ENCODE data around the gene ADAMTS9. TPM values are rescaled to one million over a fixed set of nuclear protein-coding genes. Genes with fewer than 3 reads are reported as not detected.

ADAMTS9 gene
- total RNA-seq, 4 donors from 2014 or later: 4.8 to 49.8 (median 13.4) TPM

GRCh38 chr3:64568895-64569517 lies 118.8 kb downstream of the ADAMTS9 start:
- H3K4me3 ChIP-seq: no peak overlapping the region
- DNase-seq (no peak), ATAC-seq (peak in 1 of 2 donors; percentile 33)
- peak overlapping the region; percentile 2 to 39 (median 20) for H3K27ac ChIP-seq
- no peaks in the 10 kb centered on the region for H3K27me3 ChIP-seq
- in situ Hi-C loops (cut with MboI; ENCODE audit: low sequenced_read_pairs in 4 of 4): no loop called here
- H3K4me1 ChIP-seq: peaks cover 0 to 6% of the 10 kb centered on the region in 2 donors
- H3K36me3 ChIP-seq: no peaks in the 10 kb centered on the region
- no peaks in the 10 kb centered on the region for H3K9me3 ChIP-seq
- TF ChIP-seq POLR2A (IDR thresholded peaks at IDR 0.05): no peak
- TF ChIP-seq CTCF (IDR thresholded peaks at IDR 0.05 in 4 of 5, conservative IDR thresholded peaks at IDR 0.05 in 1 of 5): no peak
- intact Hi-C loops (cut with DNase I; ENCODE audit: low total_unique reads): no loop called here

GRCh38 chr3:64566859-64567258 lies 120.9 kb downstream of the ADAMTS9 start:
- TF ChIP-seq POLR2A (IDR thresholded peaks at IDR 0.05) (no peak), CTCF (IDR thresholded peaks at IDR 0.05 in 4 of 5, conservative IDR thresholded peaks at IDR 0.05 in 1 of 5) (no peak)
- Histone ChIP-seq H3K27ac (no peak overlapping the region), H3K4me1 (peaks cover 0 to 6% of the 10 kb centered on the region in 2 donors), H3K27me3 (no peaks in the 10 kb centered on the region), H3K9me3 (no peaks in the 10 kb centered on the region), H3K36me3 (peaks cover 0 to under 1% of the 10 kb centered on the region in 2 donors), H3K4me3 (no peak overlapping the region)
- in situ Hi-C loops (cut with MboI; ENCODE audit: low sequenced_read_pairs in 4 of 4) (no loop called here), intact Hi-C loops (cut with DNase I; ENCODE audit: low total_unique reads) (no loop called here)
- ATAC-seq (no peak), DNase-seq (no peak)

GRCh38 chr3:64563751-64564150 lies 124.0 kb downstream of the ADAMTS9 start:
- no peak for TF ChIP-seq POLR2A (IDR thresholded peaks at IDR 0.05)
- TF ChIP-seq CTCF (IDR thresholded peaks at IDR 0.05 in 4 of 5, conservative IDR thresholded peaks at IDR 0.05 in 1 of 5): no peak
- Histone ChIP-seq H3K36me3 (peaks cover 0 to 16% of the 10 kb centered on the region in 2 donors), H3K27ac (no peak overlapping the region), H3K27me3 (no peaks in the 10 kb centered on the region), H3K4me1 (peaks cover 0 to 4% of the 10 kb centered on the region in 2 donors), H3K4me3 (no peak overlapping the region), H3K9me3 (no peaks in the 10 kb centered on the region)
- intact Hi-C loops (cut with DNase I; ENCODE audit: low total_unique reads) (no loop called here), in situ Hi-C loops (cut with MboI; ENCODE audit: low sequenced_read_pairs in 4 of 4) (no loop called here)
- DNase-seq: no peak
- no peak for ATAC-seq

GRCh38 chr3:64561868-64562267 lies 125.9 kb downstream of the ADAMTS9 start:
- DNase-seq (no peak), ATAC-seq (no peak)
- TF ChIP-seq CTCF (IDR thresholded peaks at IDR 0.05 in 4 of 5, conservative IDR thresholded peaks at IDR 0.05 in 1 of 5) (no peak), POLR2A (IDR thresholded peaks at IDR 0.05) (no peak)
- Histone ChIP-seq H3K36me3 (peaks cover 0 to 23% of the 10 kb centered on the region in 2 donors), H3K4me3 (peak overlapping the region in 1 of 4 donors; percentile 9), H3K27me3 (no peaks in the 10 kb centered on the region), H3K9me3 (no peaks in the 10 kb centered on the region), H3K4me1 (peaks cover 0 to 3% of the 10 kb centered on the region in 2 donors), H3K27ac (peak overlapping the region in 1 of 4 donors; percentile 7)
- intact Hi-C loops (cut with DNase I; ENCODE audit: low total_unique reads) (no loop called here), in situ Hi-C loops (cut with MboI; ENCODE audit: low sequenced_read_pairs in 4 of 4) (no loop called here)
